Uterus (tissue), 2 donors: ENCODE measurements around the gene CNTN1.

Experiments
- CTCF ChIP-seq, 4 experiments: fragments of 200-600 bp in 2 of 4; fragments of 450-650 bp in 2 of 4; sonication (generic) in 2 of 4; IDR thresholded peaks; one replicate each; pipeline ENCODE4 v1.5.1; 2016 to 2019; ENCODE audit warnings: antibody characterized with exemption in 4 of 4, mild to moderate bottlenecking in 2 of 4, moderate library complexity in 1 of 4
- POLR2A ChIP-seq, 2 donors: fragments of 450-650 bp; IDR thresholded peaks; one replicate each; pipeline ENCODE4 v1.6.1; 2016; ENCODE audit warnings: antibody characterized with exemption in 2 of 2, mild to moderate bottlenecking in 1 of 2, moderate library complexity in 1 of 2

GRCh38 chr12:40854604-40855003 is 162.4 kb downstream of the CNTN1 start:
- TF ChIP-seq CTCF (IDR thresholded peaks at IDR 0.05) (no peak), POLR2A (IDR thresholded peaks at IDR 0.05) (no peak)
